Activated naive CD8-positive, alpha-beta T cell treated with anti-CD3 and anti-CD28 coated beads, Interleukin-2, amount 50 U/mL, for 24 hours (primary cell): ENCODE data around the gene CDH1.
"Not testable (repeated sequence)": the region's sequence is repeated elsewhere in the genome, so short reads cannot be mapped to it uniquely, and the experiment has no call there.

ENCODE experiments used
- ATAC-seq: fragments of 150-1000 bp; cut with Tn5 transposase; one replicate; pipeline ENCODE4 v1.10.0; 2021
- DNase-seq: peaks from one replicate; pipeline ENCODE4 v3.0.0; 2021
- H3K27ac Mint-ChIP-seq: one replicate; pipeline ENCODE4 v1.8.0; 2021; ENCODE audit warnings: mild to moderate bottlenecking, mixed read lengths
- H3K27me3 Mint-ChIP-seq: one replicate; pipeline ENCODE4 v1.8.0; 2021; ENCODE audit warnings: mixed read lengths
- H3K36me3 Mint-ChIP-seq: one replicate; pipeline ENCODE4 v1.8.0; 2021; ENCODE audit warnings: low read depth, mixed read lengths
- H3K4me1 Mint-ChIP-seq: one replicate; pipeline ENCODE4 v1.8.0; 2021; ENCODE audit warnings: mixed read lengths
- H3K4me3 Mint-ChIP-seq: one replicate; pipeline ENCODE4 v1.8.0; 2021; ENCODE audit warnings: mild to moderate bottlenecking, moderate library complexity, mixed read lengths
- H3K9me3 Mint-ChIP-seq: one replicate; pipeline ENCODE4 v1.8.0; 2021; ENCODE audit warnings: mixed read lengths

Gene CDH1

GRCh38 chr16:68823401-68824135, 86.5 kb downstream of the CDH1 start:
- no peaks in the 10 kb centered on the region for H3K36me3 Mint-ChIP-seq
- DNase-seq (no peak), ATAC-seq (no peak)
- H3K27ac Mint-ChIP-seq, result no peak overlapping the region
- H3K4me3 Mint-ChIP-seq, result no peak overlapping the region
- peaks cover 2% of the 10 kb centered on the region for H3K27me3 Mint-ChIP-seq
- H3K9me3 Mint-ChIP-seq, result no peaks in the 10 kb centered on the region
- no peaks in the 10 kb centered on the region for H3K4me1 Mint-ChIP-seq

GRCh38 chr16:68825427-68825826, 88.3 kb downstream of the CDH1 start:
- H3K36me3 Mint-ChIP-seq, result no peaks in the 10 kb centered on the region
- DNase-seq, result no peak
- no peak overlapping the region for H3K4me3 Mint-ChIP-seq
- no peaks in the 10 kb centered on the region for H3K4me1 Mint-ChIP-seq
- no peak for ATAC-seq
- H3K9me3 Mint-ChIP-seq, result no peaks in the 10 kb centered on the region
- H3K27ac Mint-ChIP-seq, result no peak overlapping the region
- peaks cover 2% of the 10 kb centered on the region for H3K27me3 Mint-ChIP-seq

- ATAC-seq, result no peak
- no peak overlapping the region for H3K4me3 Mint-ChIP-seq
- H3K9me3 Mint-ChIP-seq, result no peaks in the 10 kb centered on the region
- no peaks in the 10 kb centered on the region for H3K4me1 Mint-ChIP-seq
- peaks cover 2% of the 10 kb centered on the region for H3K27me3 Mint-ChIP-seq
- DNase-seq, result no peak
- H3K27ac Mint-ChIP-seq, result no peak overlapping the region
- H3K36me3 Mint-ChIP-seq, result no peaks in the 10 kb centered on the region
Measured at GRCh38 chr16:68826652-68827051, 89.6 kb downstream of the CDH1 start.

- ATAC-seq (no peak), DNase-seq (no peak)
- Mint-ChIP-seq H3K4me3 (no peak overlapping the region), H3K9me3 (no peaks in the 10 kb centered on the region), H3K36me3 (no peaks in the 10 kb centered on the region), H3K27ac (no peak overlapping the region), H3K4me1 (no peaks in the 10 kb centered on the region), H3K27me3 (peaks cover 2% of the 10 kb centered on the region)
Measured at GRCh38 chr16:68833251-68833650, 96.2 kb downstream of the CDH1 start.

GRCh38 chr16:68834550-68834949, 97.5 kb downstream of the CDH1 start:
- Mint-ChIP-seq H3K27me3 (peaks cover 2% of the 10 kb centered on the region), H3K36me3 (no peaks in the 10 kb centered on the region), H3K27ac (no peak overlapping the region), H3K4me3 (no peak overlapping the region), H3K4me1 (no peaks in the 10 kb centered on the region), H3K9me3 (no peaks in the 10 kb centered on the region)
- ATAC-seq (no peak), DNase-seq (no peak)

DNA sequence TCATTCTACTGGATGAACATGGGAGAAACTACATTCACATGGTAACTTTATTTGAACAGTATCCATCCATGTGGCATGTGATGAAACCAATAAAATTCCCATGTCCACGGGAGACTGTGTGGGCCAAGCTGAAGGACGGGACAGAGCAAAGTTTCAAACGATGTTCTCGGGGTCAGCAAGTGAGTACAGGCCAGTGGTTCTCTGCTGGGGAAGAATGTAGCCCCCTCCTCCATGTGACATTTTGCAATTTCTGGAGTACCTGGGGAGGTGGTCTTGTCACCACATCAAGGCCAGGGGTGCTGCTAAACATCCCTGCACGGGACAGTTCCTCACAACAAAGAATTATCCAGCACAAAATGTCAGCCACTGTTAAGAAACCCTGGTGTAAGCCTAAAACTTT, 98.9 kb downstream of the CDH1 start:
- peaks cover 2% of the 10 kb centered on the region for H3K27me3 Mint-ChIP-seq
- H3K36me3 Mint-ChIP-seq, result no peaks in the 10 kb centered on the region
- no peaks in the 10 kb centered on the region for H3K4me1 Mint-ChIP-seq
- DNase-seq (no peak), ATAC-seq (no peak)
- H3K4me3 Mint-ChIP-seq, result no peak overlapping the region
- no peaks in the 10 kb centered on the region for H3K9me3 Mint-ChIP-seq
- no peak overlapping the region for H3K27ac Mint-ChIP-seq

GRCh38 chr16:68839831-68840230, 102.7 kb downstream of the CDH1 start:
- no peaks in the 10 kb centered on the region for H3K27me3 Mint-ChIP-seq
- peaks cover 15% of the 10 kb centered on the region for H3K4me1 Mint-ChIP-seq
- no peak overlapping the region for H3K27ac Mint-ChIP-seq
- no peaks in the 10 kb centered on the region for H3K9me3 Mint-ChIP-seq
- no peak for DNase-seq
- no peak overlapping the region for H3K4me3 Mint-ChIP-seq
- peaks cover 1% of the 10 kb centered on the region for H3K36me3 Mint-ChIP-seq
- ATAC-seq, result no peak

- not testable (repeated sequence) for H3K9me3 Mint-ChIP-seq, ATAC-seq, DNase-seq, H3K27me3 Mint-ChIP-seq
- peak overlapping the region; percentile 96 for H3K4me3 Mint-ChIP-seq
- H3K27ac Mint-ChIP-seq, result peak overlapping the region; percentile 97
- peaks cover 16% of the 10 kb centered on the region for H3K36me3 Mint-ChIP-seq
- H3K4me1 Mint-ChIP-seq, result peaks cover 39% of the 10 kb centered on the region
Measured at GRCh38 chr16:68842964-68843481, 105.9 kb downstream of the CDH1 start.

GRCh38 chr16:68843482-68844210, 106.6 kb downstream of the CDH1 start, which contains the start of gene TANGO6:
Gene TANGO6 (plus strand): TSS chr16:68843531. CDS start chr16:68843618, 87 bp downstream.
- Mint-ChIP-seq H3K4me3 (peak within 1 kb of the TSS; percentile 96), H3K36me3 (peaks cover 16% of the 10 kb centered on the region), H3K27me3 (no peaks in the 10 kb centered on the region), H3K9me3 (no peaks in the 10 kb centered on the region), H3K27ac (peak within 1 kb of the TSS; percentile 97), H3K4me1 (peaks cover 42% of the 10 kb centered on the region)
- ATAC-seq (peak; percentile 87), DNase-seq (peak; percentile 95)

- Mint-ChIP-seq H3K4me3 (peak overlapping the region; percentile 96), H3K4me1 (peaks cover 42% of the 10 kb centered on the region), H3K9me3 (no peaks in the 10 kb centered on the region), H3K27ac (peak overlapping the region; percentile 97), H3K36me3 (peaks cover 16% of the 10 kb centered on the region), H3K27me3 (no peaks in the 10 kb centered on the region)
- DNase-seq (no peak), ATAC-seq (no peak)
Measured at GRCh38 chr16:68844211-68844564, 107.1 kb downstream of the CDH1 start.

DNA sequence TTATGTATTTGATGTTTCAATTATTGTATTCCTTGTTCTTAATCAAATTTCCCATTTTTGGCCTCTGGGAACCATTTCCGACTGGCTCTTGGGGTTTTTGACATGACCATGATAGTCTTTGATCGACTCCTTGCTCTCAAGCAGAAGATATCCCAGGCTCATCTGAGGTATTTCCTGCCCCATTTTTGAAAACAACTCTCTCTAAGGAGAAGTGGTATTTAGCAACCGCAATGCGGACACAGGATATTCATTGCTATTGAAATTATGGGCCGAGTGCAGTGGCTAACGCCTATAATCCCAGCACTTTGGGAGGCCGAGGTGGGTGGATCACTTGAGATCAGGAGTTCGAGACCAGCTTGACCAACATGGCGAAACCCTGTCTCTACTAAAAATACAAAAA, 111.7 kb downstream of the CDH1 start:
- Mint-ChIP-seq H3K27me3 (no peaks in the 10 kb centered on the region), H3K4me1 (peaks cover 36% of the 10 kb centered on the region), H3K4me3 (no peak overlapping the region), H3K9me3 (no peaks in the 10 kb centered on the region), H3K27ac (no peak overlapping the region), H3K36me3 (peaks cover 22% of the 10 kb centered on the region)
- DNase-seq (no peak), ATAC-seq (no peak)

- ATAC-seq (no peak), DNase-seq (no peak)
- Mint-ChIP-seq H3K36me3 (peaks cover 21% of the 10 kb centered on the region), H3K4me3 (no peak overlapping the region), H3K27ac (no peak overlapping the region), H3K27me3 (no peaks in the 10 kb centered on the region), H3K4me1 (peaks cover 23% of the 10 kb centered on the region), H3K9me3 (no peaks in the 10 kb centered on the region)
Measured at GRCh38 chr16:68850481-68850880, 113.4 kb downstream of the CDH1 start.

GRCh38 chr16:68851601-68852000, 114.5 kb downstream of the CDH1 start:
- ATAC-seq (no peak), DNase-seq (no peak)
- Mint-ChIP-seq H3K4me1 (peaks cover 22% of the 10 kb centered on the region), H3K27me3 (no peaks in the 10 kb centered on the region), H3K9me3 (no peaks in the 10 kb centered on the region), H3K36me3 (peaks cover 21% of the 10 kb centered on the region), H3K4me3 (no peak overlapping the region), H3K27ac (no peak overlapping the region)

DNA sequence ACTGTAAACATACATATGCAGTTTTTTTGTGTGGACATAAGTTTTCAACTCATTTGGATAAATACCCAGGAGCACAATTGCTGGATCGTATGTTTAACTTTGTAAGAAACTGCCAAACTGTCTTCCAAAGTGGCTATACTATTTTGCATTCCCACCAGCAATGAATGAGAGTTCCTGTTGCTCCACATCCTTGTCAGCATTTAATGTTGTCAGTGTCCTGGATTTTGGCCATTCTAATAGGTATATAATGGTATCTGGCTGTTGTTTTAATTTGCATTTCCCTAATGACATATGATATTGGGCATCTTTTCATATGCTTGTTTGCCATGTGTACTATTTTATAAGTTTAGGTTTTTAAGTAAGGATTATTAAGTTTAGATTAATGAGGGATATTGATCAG, 120.4 kb downstream of the CDH1 start:
- H3K27ac Mint-ChIP-seq, result no peak overlapping the region
- ATAC-seq (no peak), DNase-seq (no peak)
- H3K36me3 Mint-ChIP-seq, result peaks cover 20% of the 10 kb centered on the region
- H3K9me3 Mint-ChIP-seq, result no peaks in the 10 kb centered on the region
- no peaks in the 10 kb centered on the region for H3K27me3 Mint-ChIP-seq
- peaks cover 12% of the 10 kb centered on the region for H3K4me1 Mint-ChIP-seq
- no peak overlapping the region for H3K4me3 Mint-ChIP-seq

DNA sequence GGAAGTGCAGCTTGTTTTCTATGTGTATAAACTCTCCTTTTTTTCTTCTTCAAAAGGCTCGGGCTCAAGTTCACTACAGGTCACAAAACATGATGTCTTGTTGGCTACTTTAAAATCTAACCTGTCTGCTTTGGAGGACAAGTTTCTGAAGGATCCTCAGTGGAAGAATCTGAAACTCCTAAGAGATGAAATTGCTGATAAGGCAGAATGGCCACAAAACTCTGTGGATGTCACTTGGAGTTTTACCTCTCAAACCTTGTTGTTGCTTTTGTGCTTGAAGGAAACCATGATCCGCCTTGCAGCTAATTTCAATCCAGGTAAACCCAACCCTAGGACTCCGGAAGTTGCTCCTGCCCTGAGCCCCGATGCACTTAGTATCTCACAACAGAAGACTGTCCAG, 122.7 kb downstream of the CDH1 start:
- Mint-ChIP-seq H3K4me1 (peaks cover 10% of the 10 kb centered on the region), H3K36me3 (peaks cover 28% of the 10 kb centered on the region), H3K27me3 (no peaks in the 10 kb centered on the region), H3K4me3 (no peak overlapping the region), H3K9me3 (no peaks in the 10 kb centered on the region), H3K27ac (no peak overlapping the region)
- DNase-seq, result no peak
- ATAC-seq, result no peak
